ENCODE measurements around the gene CDR2L. TPM values are rescaled to one million over a fixed set of nuclear protein-coding genes. Genes with fewer than 3 reads are reported as not detected.

CDR2L gene
- total and polyA plus RNA-seq, 8 donors: 4.4 to 78.8 (median 10.9) TPM

- H3K4me3 ChIP-seq: no peak overlapping the region
- DNase-seq: no peak
- H3K4me1 ChIP-seq: no peaks in the 10 kb centered on the region
- WGBS, 5 donors: 67 to 76% (median 75%) methylated on average over 19 to 24 of the region's 24 CpGs
- no peaks in the 10 kb centered on the region for H3K9me3 ChIP-seq
- TF ChIP-seq POLR2A (IDR thresholded peaks at IDR 0.05): no peak
- TF ChIP-seq POLR2AphosphoS5 (IDR thresholded peaks at IDR 0.05): no peak
- TF ChIP-seq, protein P1, sequence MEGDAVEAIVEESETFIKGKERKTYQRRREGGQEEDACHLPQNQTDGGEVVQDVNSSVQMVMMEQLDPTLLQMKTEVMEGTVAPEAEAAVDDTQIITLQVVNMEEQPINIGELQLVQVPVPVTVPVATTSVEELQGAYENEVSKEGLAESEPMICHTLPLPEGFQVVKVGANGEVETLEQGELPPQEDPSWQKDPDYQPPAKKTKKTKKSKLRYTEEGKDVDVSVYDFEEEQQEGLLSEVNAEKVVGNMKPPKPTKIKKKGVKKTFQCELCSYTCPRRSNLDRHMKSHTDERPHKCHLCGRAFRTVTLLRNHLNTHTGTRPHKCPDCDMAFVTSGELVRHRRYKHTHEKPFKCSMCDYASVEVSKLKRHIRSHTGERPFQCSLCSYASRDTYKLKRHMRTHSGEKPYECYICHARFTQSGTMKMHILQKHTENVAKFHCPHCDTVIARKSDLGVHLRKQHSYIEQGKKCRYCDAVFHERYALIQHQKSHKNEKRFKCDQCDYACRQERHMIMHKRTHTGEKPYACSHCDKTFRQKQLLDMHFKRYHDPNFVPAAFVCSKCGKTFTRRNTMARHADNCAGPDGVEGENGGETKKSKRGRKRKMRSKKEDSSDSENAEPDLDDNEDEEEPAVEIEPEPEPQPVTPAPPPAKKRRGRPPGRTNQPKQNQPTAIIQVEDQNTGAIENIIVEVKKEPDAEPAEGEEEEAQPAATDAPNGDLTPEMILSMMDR (IDR thresholded peaks at IDR 0.05): no peak
- no peak for TF ChIP-seq EP300 (IDR thresholded peaks at IDR 0.05)
- no peak overlapping the region for H3K27ac ChIP-seq
- peaks cover 0 to 27% (median 0%) of the 10 kb centered on the region in 3 donors for H3K27me3 ChIP-seq
- H3K36me3 ChIP-seq: peaks cover 37 to 66% (median 63%) of the 10 kb centered on the region in 4 donors
- intact Hi-C loops (cut with DNase I; ENCODE audit: low total_unique reads): no loop called here
Measured at GRCh38 chr17:74952431-74953133, 34.9 kb upstream of the CDR2L start.

GRCh38 chr17:74953134-74953687 is 34.2 kb upstream of the CDR2L start:
- intact Hi-C loops (cut with DNase I; ENCODE audit: low total_unique reads): no loop called here
- peaks cover 0 to 3% (median 1%) of the 10 kb centered on the region in 4 donors for H3K4me1 ChIP-seq
- WGBS, 5 donors: 65 to 83% (median 67%) methylated on average over 10 to 11 of the region's 11 CpGs
- no peaks in the 10 kb centered on the region for H3K9me3 ChIP-seq
- peaks cover 37 to 72% (median 66%) of the 10 kb centered on the region in 4 donors for H3K36me3 ChIP-seq
- no peak overlapping the region for H3K27ac ChIP-seq
- DNase-seq: no peak
- peaks cover 0 to 27% (median 0%) of the 10 kb centered on the region in 3 donors for H3K27me3 ChIP-seq
- no peak overlapping the region for H3K4me3 ChIP-seq
- TF ChIP-seq, protein P1 (IDR thresholded peaks at IDR 0.05): no peak
- no peak for TF ChIP-seq POLR2A (IDR thresholded peaks at IDR 0.05)
- no peak for TF ChIP-seq EP300 (IDR thresholded peaks at IDR 0.05)
- no peak for TF ChIP-seq POLR2AphosphoS5 (IDR thresholded peaks at IDR 0.05)

- Histone ChIP-seq H3K36me3 (peaks cover 37 to 81% (median 75%) of the 10 kb centered on the region in 4 donors), H3K4me3 (no peak overlapping the region), H3K4me1 (peaks cover 0 to 6% (median 2%) of the 10 kb centered on the region in 4 donors), H3K9me3 (no peaks in the 10 kb centered on the region), H3K27me3 (peaks cover 0 to 27% (median 0%) of the 10 kb centered on the region in 3 donors), H3K27ac (no peak overlapping the region)
- intact Hi-C loops (cut with DNase I; ENCODE audit: low total_unique reads): no loop called here
- TF ChIP-seq POLR2AphosphoS5 (IDR thresholded peaks at IDR 0.05) (no peak), EP300 (IDR thresholded peaks at IDR 0.05) (no peak), POLR2A (IDR thresholded peaks at IDR 0.05) (no peak)
- TF ChIP-seq, protein P1 (IDR thresholded peaks at IDR 0.05): no peak
- 87 to 95% (median 91%) methylated on average over 7 to 15 of the region's 15 CpGs for WGBS, 5 donors
- no peak for DNase-seq
Measured at GRCh38 chr17:74954115-74954514, 33.3 kb upstream of the CDR2L start.

DNA sequence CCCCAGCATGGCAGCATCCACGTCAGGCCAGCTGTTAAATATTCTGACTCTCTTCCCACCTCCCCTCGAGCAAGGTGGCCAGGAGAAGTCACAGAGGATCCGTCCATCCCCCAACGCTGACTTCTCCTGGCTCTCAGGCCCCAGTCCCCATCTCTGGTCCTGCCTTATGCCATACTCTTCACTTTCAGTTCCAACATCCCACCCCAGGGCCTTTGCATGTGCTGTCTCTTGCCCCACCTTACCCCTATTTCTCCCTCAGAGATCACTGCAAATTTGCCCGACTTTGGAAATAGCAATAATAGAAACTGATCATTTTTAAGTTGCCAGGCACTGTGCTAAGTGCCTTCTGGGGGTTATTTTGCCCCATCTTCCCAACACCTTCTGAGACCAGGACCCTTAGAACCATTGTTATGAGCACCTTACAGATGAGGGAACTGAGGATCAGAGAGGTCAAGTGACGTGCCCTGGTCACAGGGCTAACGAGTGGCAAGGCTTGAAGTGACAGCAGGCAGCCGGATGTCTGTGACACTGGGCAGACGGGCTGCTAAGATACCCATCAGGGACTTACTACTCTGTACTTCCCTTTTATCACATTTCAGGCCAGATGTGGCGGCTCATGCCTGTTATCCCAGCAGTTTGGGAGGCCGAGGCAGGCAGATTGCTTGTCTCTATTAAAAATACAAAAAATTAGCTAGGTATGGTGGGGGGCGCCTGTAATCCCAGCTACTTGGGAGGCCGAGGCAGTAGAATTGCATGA is 32.6 kb upstream of the CDR2L start:
- Histone ChIP-seq H3K27me3 (peaks cover 0 to 27% (median 0%) of the 10 kb centered on the region in 3 donors), H3K36me3 (peaks cover 37 to 88% (median 80%) of the 10 kb centered on the region in 4 donors), H3K27ac (no peak overlapping the region), H3K4me1 (peaks cover 0 to 6% (median 2%) of the 10 kb centered on the region in 4 donors), H3K9me3 (no peaks in the 10 kb centered on the region), H3K4me3 (no peak overlapping the region)
- no peak for DNase-seq
- intact Hi-C loops (cut with DNase I; ENCODE audit: low total_unique reads): no loop called here
- 70 to 79% (median 75%) methylated on average over 13 of the region's 13 CpGs for WGBS, 5 donors
- TF ChIP-seq, protein P1 (IDR thresholded peaks at IDR 0.05): no peak

All from stomach (tissue), 9 donors.